Ishikawa (cell line): ENCODE results near the gene THSD7A.

ENCODE experiments used
- CEBPB ChIP-seq: IDR thresholded peaks from 2 replicates; pipeline ENCODE4 v1.6.1; 2012
- CREB1 ChIP-seq: IDR thresholded peaks from 2 replicates; pipeline ENCODE4 v1.6.1; 2012; ENCODE audit warnings: low read depth
- EP300 ChIP-seq: IDR thresholded peaks from 2 replicates; pipeline ENCODE4 v1.6.1; 2012; ENCODE audit warnings: borderline replicate concordance
- TF ChIP-seq, protein P1 (sequence below): IDR thresholded peaks from 2 replicates; pipeline ENCODE4 v1.6.1; 2012

DNA sequence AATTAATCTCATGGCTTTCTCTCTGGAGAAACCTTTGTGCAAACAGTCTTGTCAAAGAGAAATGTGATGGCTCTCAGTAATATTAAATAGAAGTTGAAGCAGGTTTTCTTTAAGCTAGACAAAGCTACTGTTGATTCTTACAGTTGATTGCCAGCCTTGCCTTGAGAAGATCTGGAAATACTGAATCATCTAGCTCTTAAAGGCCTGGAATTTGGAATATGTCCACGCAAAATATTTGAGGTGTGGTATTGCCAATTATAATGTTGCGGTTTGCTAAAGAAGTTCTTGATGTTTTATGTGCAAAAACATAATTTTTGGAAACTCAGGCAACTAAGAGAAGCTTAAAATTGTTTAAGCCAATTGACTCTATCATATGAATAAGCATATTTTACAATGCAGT, 486.4 kb downstream of the THSD7A start:
- TF ChIP-seq EP300 (no peak), CREB1 (no peak), CEBPB (no peak)
- TF ChIP-seq, protein P1, sequence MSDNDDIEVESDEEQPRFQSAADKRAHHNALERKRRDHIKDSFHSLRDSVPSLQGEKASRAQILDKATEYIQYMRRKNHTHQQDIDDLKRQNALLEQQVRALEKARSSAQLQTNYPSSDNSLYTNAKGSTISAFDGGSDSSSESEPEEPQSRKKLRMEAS: no peak
